ENCODE results near the gene P4HA2. TPM values are rescaled to one million over a fixed set of nuclear protein-coding genes. Genes with fewer than 3 reads are reported as not detected.

Gene P4HA2
- total and polyA plus RNA-seq, 11 donors: 41.2 to 140 (median 55.7) TPM

DNA sequence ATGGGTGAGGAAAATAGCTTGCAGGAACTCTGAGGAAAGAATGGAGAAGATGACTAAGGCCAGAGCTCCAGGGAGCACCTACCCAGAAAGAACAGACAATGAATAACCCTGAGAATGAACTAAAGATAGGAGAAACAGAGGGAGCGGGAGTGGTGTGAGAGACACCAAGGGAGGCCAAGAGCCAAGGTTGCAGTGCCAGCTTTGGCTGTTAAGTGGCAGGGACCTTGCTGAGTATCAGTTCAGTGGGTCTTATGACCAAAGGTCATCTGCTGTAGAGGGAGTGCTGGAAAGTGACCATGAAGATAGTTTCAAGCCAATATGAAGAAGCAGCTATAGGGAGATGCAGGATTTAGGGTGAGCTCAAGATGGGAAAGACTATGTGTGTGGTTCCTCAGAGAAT is 16.7 kb downstream of the P4HA2 start:
- H3K9me3 ChIP-seq: no peaks in the 10 kb centered on the region
- H3K4me3 ChIP-seq: no peak overlapping the region
- H3K36me3 ChIP-seq: peaks cover 0 to 80% (median 55%) of the 10 kb centered on the region in 9 donors
- ATAC-seq (peak in 1 of 4 donors; percentile 4), DNase-seq (peak in 1 of 5 donors; percentile 66)
- peaks cover 0 to 78% (median 37%) of the 10 kb centered on the region in 12 donors for H3K4me1 ChIP-seq
- intact Hi-C loops (cut with DNase I): no loop called here
- TF ChIP-seq, protein P1, sequence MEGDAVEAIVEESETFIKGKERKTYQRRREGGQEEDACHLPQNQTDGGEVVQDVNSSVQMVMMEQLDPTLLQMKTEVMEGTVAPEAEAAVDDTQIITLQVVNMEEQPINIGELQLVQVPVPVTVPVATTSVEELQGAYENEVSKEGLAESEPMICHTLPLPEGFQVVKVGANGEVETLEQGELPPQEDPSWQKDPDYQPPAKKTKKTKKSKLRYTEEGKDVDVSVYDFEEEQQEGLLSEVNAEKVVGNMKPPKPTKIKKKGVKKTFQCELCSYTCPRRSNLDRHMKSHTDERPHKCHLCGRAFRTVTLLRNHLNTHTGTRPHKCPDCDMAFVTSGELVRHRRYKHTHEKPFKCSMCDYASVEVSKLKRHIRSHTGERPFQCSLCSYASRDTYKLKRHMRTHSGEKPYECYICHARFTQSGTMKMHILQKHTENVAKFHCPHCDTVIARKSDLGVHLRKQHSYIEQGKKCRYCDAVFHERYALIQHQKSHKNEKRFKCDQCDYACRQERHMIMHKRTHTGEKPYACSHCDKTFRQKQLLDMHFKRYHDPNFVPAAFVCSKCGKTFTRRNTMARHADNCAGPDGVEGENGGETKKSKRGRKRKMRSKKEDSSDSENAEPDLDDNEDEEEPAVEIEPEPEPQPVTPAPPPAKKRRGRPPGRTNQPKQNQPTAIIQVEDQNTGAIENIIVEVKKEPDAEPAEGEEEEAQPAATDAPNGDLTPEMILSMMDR (IDR thresholded peaks at IDR 0.05): no peak
- no peak for TF ChIP-seq POLR2A (IDR thresholded peaks at IDR 0.05)
- no peaks in the 10 kb centered on the region for H3K27me3 ChIP-seq
- WGBS, 4 donors: 51 to 75% (median 63%) methylated on average over 1 of the region's 1 CpG
- peak overlapping the region in 11 of 12 donors; percentile 41 to 88 (median 62) for H3K27ac ChIP-seq

DNA sequence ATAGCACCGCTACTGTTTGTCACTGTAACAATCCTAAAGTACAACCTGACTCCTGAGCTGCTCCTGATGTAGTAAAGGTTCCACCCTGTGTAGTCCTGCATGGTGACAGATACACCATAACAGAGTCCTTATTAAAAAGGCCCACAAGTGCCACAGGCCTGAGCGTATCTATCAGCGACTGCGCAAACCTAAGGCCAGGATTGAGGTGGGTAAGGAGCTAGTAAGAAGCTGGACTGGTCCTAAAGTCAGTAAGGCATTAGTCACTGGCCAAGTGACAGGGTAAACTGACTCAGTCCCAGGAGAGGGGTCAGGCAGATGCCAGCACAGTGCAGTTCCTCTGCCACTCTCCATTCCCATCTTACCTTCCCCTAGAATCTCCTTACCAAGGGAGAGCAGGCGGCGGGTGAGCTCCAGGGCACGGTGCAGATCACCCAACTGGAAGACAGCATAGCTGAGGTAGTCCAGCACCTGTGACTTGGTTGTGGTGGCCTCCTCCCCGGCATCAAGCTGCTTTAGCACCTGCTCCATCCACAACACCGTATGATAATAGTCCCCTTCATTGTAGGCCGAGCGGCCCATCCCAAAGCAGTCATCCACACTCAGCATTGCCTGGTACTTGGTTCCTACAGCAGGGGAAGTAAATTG is 17.6 kb downstream of the P4HA2 start:
- DNase-seq (peak in 1 of 5 donors; percentile 13), ATAC-seq (no peak)
- H3K4me1 ChIP-seq: peaks cover 0 to 79% (median 40%) of the 10 kb centered on the region in 12 donors
- H3K36me3 ChIP-seq: peaks cover 0 to 81% (median 55%) of the 10 kb centered on the region in 9 donors
- intact Hi-C loops (cut with DNase I): no loop called here
- H3K27me3 ChIP-seq: no peaks in the 10 kb centered on the region
- no peaks in the 10 kb centered on the region for H3K9me3 ChIP-seq
- 94 to 98% (median 96%) methylated on average over 11 of the region's 11 CpGs for WGBS, 4 donors
- H3K4me3 ChIP-seq: no peak overlapping the region
- TF ChIP-seq, protein P1 (IDR thresholded peaks at IDR 0.05): no peak
- no peak for TF ChIP-seq POLR2A (IDR thresholded peaks at IDR 0.05)
- peak overlapping the region in 9 of 12 donors; percentile 58 to 88 (median 63) for H3K27ac ChIP-seq

DNA sequence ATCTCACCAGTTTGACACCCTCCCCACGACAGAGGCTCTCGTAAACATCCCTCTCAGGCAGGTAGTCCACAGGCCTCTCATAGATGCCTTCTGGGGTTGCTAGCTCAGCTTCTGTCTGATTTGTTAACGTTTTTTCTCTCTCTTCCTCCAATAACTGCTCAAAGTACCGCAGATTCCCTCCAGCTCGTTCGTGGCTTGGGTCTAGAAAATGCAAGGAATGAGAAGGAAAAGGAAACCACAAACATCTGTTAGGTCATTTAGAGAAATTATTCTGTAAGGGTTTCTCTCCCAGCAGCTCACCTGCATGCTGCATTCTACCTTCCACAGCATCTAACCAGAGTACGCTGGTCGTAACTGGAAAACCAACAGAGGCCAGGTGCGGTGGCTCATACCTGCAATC is 18.5 kb downstream of the P4HA2 start:
- WGBS, 4 donors: 75 to 83% (median 80%) methylated on average over 9 of the region's 9 CpGs
- no peaks in the 10 kb centered on the region for H3K27me3 ChIP-seq
- ATAC-seq (no peak), DNase-seq (no peak)
- TF ChIP-seq, protein P1 (IDR thresholded peaks at IDR 0.05): no peak
- TF ChIP-seq POLR2A (IDR thresholded peaks at IDR 0.05): no peak
- no peak overlapping the region for H3K27ac ChIP-seq
- peaks cover 0 to 83% (median 55%) of the 10 kb centered on the region in 9 donors for H3K36me3 ChIP-seq
- intact Hi-C loops (cut with DNase I): no loop called here
- H3K9me3 ChIP-seq: no peaks in the 10 kb centered on the region
- peaks cover 0 to 79% (median 36%) of the 10 kb centered on the region in 12 donors for H3K4me1 ChIP-seq
- no peak overlapping the region for H3K4me3 ChIP-seq

DNA sequence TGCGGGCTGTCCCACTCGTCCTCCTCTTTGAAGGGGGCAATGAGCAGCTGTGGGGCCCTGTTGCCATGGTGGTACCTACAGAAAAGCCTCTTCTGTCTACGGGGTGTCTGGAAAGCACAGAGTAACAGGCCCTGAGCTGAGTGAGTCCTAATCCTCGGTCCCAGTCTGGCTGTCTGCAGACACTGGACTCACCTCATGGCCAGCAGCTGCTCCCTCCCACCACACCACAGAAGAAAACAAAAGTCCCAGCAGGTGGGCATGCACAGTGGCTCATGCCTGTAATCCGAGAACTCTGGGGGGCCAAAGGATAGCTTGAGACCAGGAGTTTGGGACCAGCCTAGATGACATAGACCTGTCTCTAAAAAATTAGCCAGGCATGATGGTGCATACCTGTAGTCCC is 19.9 kb downstream of the P4HA2 start:
- Histone ChIP-seq H3K9me3 (no peaks in the 10 kb centered on the region), H3K27me3 (no peaks in the 10 kb centered on the region), H3K27ac (no peak overlapping the region), H3K36me3 (peaks cover 0 to 83% (median 56%) of the 10 kb centered on the region in 9 donors), H3K4me3 (no peak overlapping the region), H3K4me1 (peaks cover 0 to 81% (median 40%) of the 10 kb centered on the region in 12 donors)
- DNase-seq (peak in 1 of 5 donors; percentile 12), ATAC-seq (no peak)
- intact Hi-C loops (cut with DNase I): no loop called here
- TF ChIP-seq, protein P1 (IDR thresholded peaks at IDR 0.05): no peak
- no peak for TF ChIP-seq POLR2A (IDR thresholded peaks at IDR 0.05)
- WGBS, 4 donors: 92 to 95% (median 93%) methylated on average over 4 to 5 of the region's 5 CpGs
